ENCODE data around the gene TACO1. TPM values are rescaled to one million over a fixed set of nuclear protein-coding genes. Genes with fewer than 3 reads are reported as not detected.

The TACO1 gene
- total and polyA plus RNA-seq, 2 experiments from 2014 or later, result 7.9 to 22.3 TPM

DNA sequence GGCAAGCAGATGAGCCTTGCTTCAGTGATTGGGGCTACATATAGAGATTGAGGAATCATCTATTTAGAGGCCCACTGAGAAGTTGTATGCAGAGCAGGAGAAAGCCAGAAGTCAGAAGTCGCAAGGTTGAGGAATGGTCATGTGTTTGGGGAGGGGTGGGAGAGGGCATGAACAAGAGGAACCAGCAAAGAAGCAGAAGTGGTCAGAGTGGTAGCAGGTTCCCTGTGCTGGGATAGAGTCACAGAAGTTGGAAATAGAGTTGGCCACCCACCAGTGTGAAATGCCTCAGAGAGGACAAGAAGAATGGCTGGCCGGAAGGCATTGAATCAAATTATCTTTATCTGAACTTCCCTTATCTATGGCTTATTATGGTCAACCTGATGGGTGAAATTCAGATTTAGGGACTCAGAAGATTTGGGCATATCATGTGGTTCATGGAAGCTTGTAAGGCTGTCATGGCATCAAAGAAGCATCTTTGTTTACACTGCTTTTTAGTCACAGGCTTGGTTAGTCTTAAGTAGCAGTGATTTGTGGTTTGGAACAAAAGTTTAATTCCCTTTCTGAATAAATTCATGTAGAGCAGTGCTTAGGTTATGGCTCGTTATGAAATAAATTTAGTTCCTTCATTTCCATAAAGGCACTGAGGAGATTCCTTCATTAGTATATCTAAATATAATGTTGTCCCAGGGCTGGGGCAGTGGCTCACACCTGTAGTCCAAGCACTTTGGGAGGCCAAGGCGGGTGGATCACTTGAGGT lies 41.2 kb downstream of the TACO1 start:
- no peak overlapping the region for H3K27ac ChIP-seq
- H3K4me1 ChIP-seq (ENCODE audit: insufficient read depth), result no peaks in the 10 kb centered on the region
- WGBS, 2 experiments (ENCODE audit: low coverage in 1 of 2, low lambda C conversion rate in 2 of 2, missing lambda C conversion rate in 2 of 2), result 92 to 93% methylated on average over 4 of the region's 4 CpGs
- H3K79me2 ChIP-seq (ENCODE audit: insufficient read depth), result no peaks in the 10 kb centered on the region
- H3F3A ChIP-seq (ENCODE audit: insufficient read depth), result 0 out of 2 replicates have a peak, but pooled peaks cover 8% of the 10 kb centered on the region
- H3K9me3 ChIP-seq (ENCODE audit: low read depth), result no peaks in the 10 kb centered on the region
- H2AFZ ChIP-seq, result no peak overlapping the region
- no peak overlapping the region for H3K9ac ChIP-seq
- no peaks in the 10 kb centered on the region for H3K9me2 ChIP-seq (ENCODE audit: insufficient read depth)
- in situ Hi-C loops (cut with MboI), result no loop called here
- H3K27me3 ChIP-seq (replicated peaks; ENCODE audit: insufficient read depth), result no peaks in the 10 kb centered on the region
- no peaks in the 10 kb centered on the region; the same call in 1 of the 2 replicates for H3K36me3 ChIP-seq (ENCODE audit: low read depth)
- DNase-seq, result no peak
- no peaks in the 10 kb centered on the region for H4K20me1 ChIP-seq (ENCODE audit: insufficient read depth)
- H3K4me3 ChIP-seq, result no peak overlapping the region
- no peak overlapping the region for H3K4me2 ChIP-seq (ENCODE audit: unreplicated experiment)
- no peak for TF ChIP-seq EZH2phosphoT487 (IDR thresholded peaks at IDR 0.05; ENCODE audit: insufficient read depth, low read depth)
- no peak for TF ChIP-seq EZH2 (IDR thresholded peaks at IDR 0.05; ENCODE audit: insufficient read depth, poor library complexity, severe bottlenecking)

DNA sequence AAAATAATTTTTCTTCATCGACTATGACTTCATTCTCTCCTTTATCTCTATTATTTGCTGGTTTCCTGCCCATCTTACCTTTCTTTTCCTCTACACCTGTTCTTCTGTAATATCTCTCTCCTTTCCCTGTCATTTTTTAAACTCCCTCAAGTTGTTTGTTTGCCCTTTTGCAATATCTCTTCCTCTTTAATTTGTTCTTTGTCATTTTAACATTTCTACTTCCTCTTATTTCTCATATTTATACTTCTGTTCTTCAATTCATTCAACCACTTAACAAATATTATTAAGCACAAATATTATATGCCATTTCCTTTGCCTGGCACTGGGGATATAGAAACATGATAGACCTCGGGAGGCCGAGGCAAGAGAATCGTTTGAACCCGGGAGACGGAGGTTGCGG lies 44.2 kb downstream of the TACO1 start:
- H3K4me1 ChIP-seq (ENCODE audit: insufficient read depth), result peaks cover 6% of the 10 kb centered on the region
- DNase-seq, result no peak
- H3K9me3 ChIP-seq (ENCODE audit: low read depth), result no peaks in the 10 kb centered on the region
- in situ Hi-C loops (cut with MboI), result no loop called here
- H3K4me2 ChIP-seq (ENCODE audit: unreplicated experiment), result no peak overlapping the region
- no peaks in the 10 kb centered on the region for H3K9me2 ChIP-seq (ENCODE audit: insufficient read depth)
- no peaks in the 10 kb centered on the region; the same call in 1 of the 2 replicates for H3K36me3 ChIP-seq (ENCODE audit: low read depth)
- TF ChIP-seq EZH2phosphoT487 (IDR thresholded peaks at IDR 0.05; ENCODE audit: insufficient read depth, low read depth), result no peak
- TF ChIP-seq EZH2 (IDR thresholded peaks at IDR 0.05; ENCODE audit: insufficient read depth, poor library complexity, severe bottlenecking), result no peak
- H3K4me3 ChIP-seq, result no peak overlapping the region
- H3K79me2 ChIP-seq (ENCODE audit: insufficient read depth), result no peaks in the 10 kb centered on the region
- no peaks in the 10 kb centered on the region for H3K27me3 ChIP-seq (replicated peaks; ENCODE audit: insufficient read depth)
- no peak overlapping the region for H2AFZ ChIP-seq
- 97 to 99% methylated on average over 7 of the region's 7 CpGs for WGBS, 2 experiments (ENCODE audit: low coverage in 1 of 2, low lambda C conversion rate in 2 of 2, missing lambda C conversion rate in 2 of 2)
- H3F3A ChIP-seq (ENCODE audit: insufficient read depth), result 0 out of 2 replicates have a peak, but pooled peaks cover 8% of the 10 kb centered on the region
- H4K20me1 ChIP-seq (ENCODE audit: insufficient read depth), result no peaks in the 10 kb centered on the region
- no peak overlapping the region for H3K27ac ChIP-seq
- H3K9ac ChIP-seq, result no peak overlapping the region

DNA sequence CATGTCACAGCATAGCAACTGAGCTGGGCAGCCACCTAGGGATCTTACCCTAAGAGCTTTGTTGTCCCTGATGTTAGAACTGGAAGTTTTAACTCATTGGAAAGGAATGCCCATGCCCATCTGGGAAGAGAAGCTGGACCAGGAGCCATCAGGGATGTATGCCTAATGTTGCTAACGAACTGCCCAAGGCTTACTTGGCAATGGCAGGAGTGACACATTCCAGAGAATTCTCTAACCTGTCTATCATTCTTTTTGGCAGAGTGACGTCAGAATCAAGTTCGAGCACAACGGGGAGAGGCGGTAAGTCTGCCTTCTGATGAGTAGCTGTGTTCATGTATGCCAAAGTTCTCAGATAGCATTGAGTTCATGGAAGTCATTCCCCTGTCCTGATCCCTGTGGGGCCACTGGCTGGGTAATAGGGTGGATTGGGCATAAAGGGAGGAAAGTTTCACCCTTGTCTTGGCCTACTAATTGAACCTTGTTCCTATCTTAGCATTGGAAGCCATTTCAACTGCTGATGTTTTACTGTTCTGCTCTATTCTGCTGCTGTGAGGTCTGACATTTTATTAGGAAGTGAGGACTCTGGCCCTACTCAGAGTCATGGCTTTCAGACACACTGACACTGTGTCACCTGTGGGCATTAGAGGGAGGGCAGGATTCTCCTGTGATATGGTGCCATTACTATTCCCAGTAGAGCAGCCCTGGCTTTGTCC lies 45.2 kb downstream of the TACO1 start:
- 87 to 91% methylated on average over 5 of the region's 5 CpGs for WGBS, 2 experiments (ENCODE audit: low coverage in 1 of 2, low lambda C conversion rate in 2 of 2, missing lambda C conversion rate in 2 of 2)
- H3K9me3 ChIP-seq (ENCODE audit: low read depth), result no peaks in the 10 kb centered on the region
- H3K36me3 ChIP-seq (ENCODE audit: low read depth), result no peaks in the 10 kb centered on the region; the same call in 1 of the 2 replicates

DNA sequence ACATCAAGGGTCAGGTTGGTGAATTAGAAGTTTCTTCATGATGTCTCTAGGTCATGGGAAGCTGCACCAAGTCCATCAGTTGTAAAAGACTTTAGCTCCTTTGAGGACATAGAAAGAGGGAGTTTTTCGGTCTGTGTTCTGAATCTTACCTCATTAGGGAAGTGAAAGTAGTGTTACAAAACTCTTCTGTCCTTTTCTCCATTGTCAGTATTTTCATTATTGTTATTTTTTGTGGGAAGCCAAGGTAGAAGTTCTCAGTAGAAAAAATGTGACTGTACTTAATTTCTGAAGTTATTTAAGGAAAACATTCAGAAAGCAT lies 45.8 kb downstream of the TACO1 start:
- DNase-seq, result no peak
- Histone ChIP-seq H3K36me3 (ENCODE audit: low read depth) (no peaks in the 10 kb centered on the region; the same call in 1 of the 2 replicates), H3K4me3 (no peak overlapping the region), H3K27ac (no peak overlapping the region), H3K4me1 (ENCODE audit: insufficient read depth) (peaks cover 6% of the 10 kb centered on the region), H3K4me2 (ENCODE audit: unreplicated experiment) (no peak overlapping the region), H4K20me1 (ENCODE audit: insufficient read depth) (no peaks in the 10 kb centered on the region), H3K9ac (no peak overlapping the region), H3K27me3 (replicated peaks; ENCODE audit: insufficient read depth) (no peaks in the 10 kb centered on the region), H3K9me2 (ENCODE audit: insufficient read depth) (no peaks in the 10 kb centered on the region), H3K79me2 (ENCODE audit: insufficient read depth) (peaks cover 3% of the 10 kb centered on the region; the same call in 1 of the 2 replicates), H3K9me3 (ENCODE audit: low read depth) (no peaks in the 10 kb centered on the region), H2AFZ (no peak overlapping the region), H3F3A (ENCODE audit: insufficient read depth) (0 out of 2 replicates have a peak, but pooled peaks cover 8% of the 10 kb centered on the region)
- in situ Hi-C loops (cut with MboI), result no loop called here
- WGBS, 2 experiments (ENCODE audit: low coverage in 1 of 2, low lambda C conversion rate in 2 of 2, missing lambda C conversion rate in 2 of 2), result 100% methylated on average over 1 of the region's 1 CpG
- TF ChIP-seq EZH2phosphoT487 (IDR thresholded peaks at IDR 0.05; ENCODE audit: insufficient read depth, low read depth) (no peak), EZH2 (IDR thresholded peaks at IDR 0.05; ENCODE audit: insufficient read depth, poor library complexity, severe bottlenecking) (no peak)

More for the DNA sequence above, 45.2 kb downstream of the TACO1 start:
- Histone ChIP-seq H3K27me3 (replicated peaks; ENCODE audit: insufficient read depth) (no peaks in the 10 kb centered on the region), H3K4me1 (ENCODE audit: insufficient read depth) (peaks cover 6% of the 10 kb centered on the region), H4K20me1 (ENCODE audit: insufficient read depth) (no peaks in the 10 kb centered on the region), H3K4me2 (ENCODE audit: unreplicated experiment) (no peak overlapping the region), H3K79me2 (ENCODE audit: insufficient read depth) (no peaks in the 10 kb centered on the region), H3K27ac (no peak overlapping the region), H3K4me3 (no peak overlapping the region), H2AFZ (no peak overlapping the region), H3K9ac (no peak overlapping the region), H3K9me2 (ENCODE audit: insufficient read depth) (no peaks in the 10 kb centered on the region), H3F3A (ENCODE audit: insufficient read depth) (0 out of 2 replicates have a peak, but pooled peaks cover 8% of the 10 kb centered on the region)
- DNase-seq, result no peak
- in situ Hi-C loops (cut with MboI), result no loop called here
- TF ChIP-seq EZH2phosphoT487 (IDR thresholded peaks at IDR 0.05; ENCODE audit: insufficient read depth, low read depth), result no peak
- TF ChIP-seq EZH2 (IDR thresholded peaks at IDR 0.05; ENCODE audit: insufficient read depth, poor library complexity, severe bottlenecking), result no peak

Measured in GM23248 (cell line).